GM18907 (cell line): ENCODE data around the gene ZFAND2B.
"Not testable (repeated sequence)": the region's sequence is repeated elsewhere in the genome, so short reads cannot be mapped to it uniquely, and the experiment has no call there.

Experiments
- ATAC-seq: cut with Tn5 transposase; IDR thresholded peaks from one replicate; pipeline ENCODE4 v1.9.1; 2021; ENCODE audit warnings: mild to moderate bottlenecking, moderate library complexity; ENCODE audit not compliant: unreplicated experiment

The ZFAND2B gene

DNA sequence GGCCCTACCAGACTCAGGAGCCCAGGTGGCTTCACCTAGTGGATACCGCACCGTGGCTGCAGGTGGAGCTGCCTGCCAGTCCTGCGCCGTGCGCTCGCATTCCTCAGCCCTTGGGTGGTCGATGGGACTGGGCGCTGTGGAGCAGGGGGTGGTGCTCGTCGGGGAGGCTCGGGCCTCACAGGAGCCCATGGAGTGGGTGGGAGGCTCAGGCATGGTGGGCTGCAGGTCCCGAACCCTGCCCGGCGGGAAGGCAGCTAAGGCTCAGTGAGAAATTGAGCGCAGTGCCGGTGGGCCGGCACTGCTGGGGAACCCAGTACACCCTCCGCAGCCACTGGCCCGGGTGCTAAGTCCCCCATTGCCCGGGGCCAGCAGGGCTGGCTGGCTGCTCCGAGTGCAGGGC, 5.3 kb upstream of the ZFAND2B start:
- ATAC-seq, result not testable (repeated sequence)

DNA sequence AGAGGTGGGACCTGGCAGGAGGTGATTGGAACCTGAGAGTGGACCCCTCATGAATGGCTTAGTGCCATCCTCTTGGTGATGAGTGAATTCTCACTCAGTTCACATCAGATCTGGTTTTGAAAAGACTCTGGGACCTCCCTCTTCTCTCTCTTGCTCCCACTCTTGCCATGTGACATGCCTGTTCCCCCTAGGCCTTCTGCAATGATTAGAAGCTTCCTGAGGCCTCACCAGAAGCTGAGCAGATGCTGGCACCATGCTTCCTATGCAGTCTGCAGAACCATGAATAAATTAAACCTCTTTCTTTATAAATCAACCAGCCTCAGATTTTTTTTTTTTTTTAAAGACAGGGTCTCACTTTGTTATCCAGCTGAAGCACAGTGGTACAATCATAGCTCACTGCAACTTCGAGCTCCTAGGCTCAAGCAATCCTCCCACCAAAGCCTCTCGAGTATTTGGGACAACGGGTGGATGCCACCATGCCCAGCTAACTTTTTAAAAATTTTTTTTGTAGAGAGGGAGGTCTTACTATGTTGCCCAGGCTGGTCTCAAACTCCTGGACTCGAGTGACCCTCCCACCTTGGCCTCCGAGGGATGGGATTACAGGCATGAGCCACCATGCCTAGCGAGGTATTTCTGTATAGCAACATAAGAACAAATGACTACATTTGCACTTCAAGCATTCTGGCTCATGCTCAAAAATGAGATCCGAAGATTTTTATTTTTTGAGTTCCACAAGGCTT, 2.0 kb upstream of the ZFAND2B start:
- ATAC-seq, result no peak

DNA sequence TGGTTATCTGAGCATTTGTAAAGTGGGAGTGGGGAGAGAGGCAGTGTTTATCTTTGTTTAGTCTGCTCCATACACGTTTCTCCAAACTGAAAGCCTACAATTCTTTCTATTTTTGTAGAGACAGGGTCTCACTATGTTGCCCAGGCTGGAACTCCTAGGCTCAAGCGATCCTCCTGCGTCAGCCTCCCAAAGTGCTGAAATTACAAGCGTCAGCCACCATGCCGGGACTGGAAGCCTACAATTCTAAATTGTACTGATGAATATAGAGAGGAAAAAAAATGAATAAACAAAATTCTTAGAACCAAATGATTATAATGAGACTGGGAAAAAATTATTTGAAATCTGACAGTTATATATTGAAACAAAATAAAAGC, 1.4 kb upstream of the ZFAND2B start:
- no peak for ATAC-seq

DNA sequence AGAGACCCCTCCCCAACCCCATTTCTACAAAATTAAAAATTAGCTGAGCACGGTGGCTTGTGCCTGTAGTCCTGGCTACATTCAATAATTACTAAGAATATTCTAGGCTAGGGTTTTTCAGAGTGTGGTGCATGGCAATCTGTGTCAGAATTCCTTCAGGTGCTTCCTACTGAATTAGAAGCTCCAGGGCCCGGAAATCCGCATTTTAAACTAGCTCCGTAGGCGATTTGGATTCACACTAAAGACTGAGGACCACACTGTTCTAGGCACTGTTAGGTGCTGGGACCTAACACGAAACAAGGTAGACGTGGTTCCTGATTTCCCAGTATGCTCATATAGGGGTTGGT, 628 bp upstream of the ZFAND2B start:
- no peak for ATAC-seq

DNA sequence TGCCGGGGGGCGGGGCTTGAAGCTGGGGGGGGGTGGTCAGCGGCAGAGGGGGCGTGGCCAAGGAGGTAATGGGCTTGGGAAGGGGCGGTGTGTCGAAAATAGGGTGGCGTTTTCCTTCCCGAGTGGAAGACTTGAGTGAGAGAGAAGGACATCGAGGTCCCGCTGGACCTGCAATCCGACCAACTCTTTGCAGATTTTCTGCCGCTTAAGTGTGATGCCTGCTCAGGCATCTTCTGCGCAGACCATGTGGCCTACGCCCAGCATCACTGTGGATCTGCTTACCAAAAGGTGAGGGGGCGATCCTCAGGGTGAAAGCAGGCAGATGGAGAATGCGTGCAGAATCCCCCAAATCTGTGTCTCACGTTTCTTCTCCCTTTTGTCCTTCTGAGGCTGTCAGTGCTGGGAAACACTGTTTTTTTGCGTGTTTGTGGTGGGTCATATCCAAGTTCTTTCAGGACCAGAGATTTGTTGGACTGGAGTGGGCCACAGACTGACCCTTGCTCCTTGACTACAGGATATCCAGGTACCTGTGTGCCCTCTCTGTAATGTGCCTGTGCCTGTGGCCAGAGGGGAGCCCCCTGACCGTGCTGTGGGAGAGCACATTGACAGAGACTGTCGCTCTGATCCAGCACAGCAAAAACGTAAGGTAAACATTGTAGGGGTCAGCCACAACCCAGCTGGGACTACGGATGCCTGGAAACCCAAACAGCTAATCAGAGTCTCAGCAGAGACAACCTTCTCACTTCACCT, 727 bp downstream of the ZFAND2B start:
- no peak for ATAC-seq

DNA sequence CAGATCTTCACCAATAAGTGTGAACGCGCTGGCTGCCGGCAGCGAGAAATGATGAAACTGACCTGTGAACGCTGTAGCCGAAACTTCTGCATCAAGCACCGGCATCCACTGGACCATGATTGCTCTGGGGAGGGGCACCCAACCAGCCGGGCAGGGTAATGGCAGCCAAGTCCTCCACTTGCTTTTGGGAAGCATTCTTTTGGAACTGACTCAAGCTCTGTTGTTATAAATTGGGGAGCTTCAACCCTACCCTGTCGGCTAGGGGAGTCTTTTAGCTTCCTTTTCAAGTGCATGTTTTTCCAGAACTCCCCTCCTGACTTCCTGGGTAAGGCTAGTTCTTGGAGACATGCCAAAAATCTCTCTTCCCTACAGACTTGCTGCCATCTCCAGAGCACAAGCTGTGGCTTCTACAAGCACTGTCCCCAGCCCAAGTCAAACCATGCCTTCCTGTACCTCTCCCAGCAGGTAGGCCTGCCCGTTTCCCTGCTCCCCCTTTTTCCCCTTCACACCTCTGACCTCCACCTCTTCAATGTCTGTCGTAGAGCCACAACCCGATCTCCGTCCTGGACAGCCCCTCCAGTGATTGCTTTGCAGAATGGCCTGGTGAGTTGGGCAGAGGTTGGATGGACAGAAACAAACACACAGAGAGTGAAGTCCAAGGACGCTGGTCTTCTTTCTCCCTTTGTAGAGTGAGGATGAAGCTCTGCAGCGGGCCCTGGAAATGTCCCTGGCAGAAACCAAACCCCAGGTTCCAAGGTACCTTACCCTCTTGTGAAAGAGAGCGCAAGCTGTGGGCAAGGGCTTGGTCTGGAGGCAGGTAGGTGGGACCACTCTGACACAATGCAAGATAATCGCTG, 1.5 kb downstream of the ZFAND2B start:
- ATAC-seq, result no peak

DNA sequence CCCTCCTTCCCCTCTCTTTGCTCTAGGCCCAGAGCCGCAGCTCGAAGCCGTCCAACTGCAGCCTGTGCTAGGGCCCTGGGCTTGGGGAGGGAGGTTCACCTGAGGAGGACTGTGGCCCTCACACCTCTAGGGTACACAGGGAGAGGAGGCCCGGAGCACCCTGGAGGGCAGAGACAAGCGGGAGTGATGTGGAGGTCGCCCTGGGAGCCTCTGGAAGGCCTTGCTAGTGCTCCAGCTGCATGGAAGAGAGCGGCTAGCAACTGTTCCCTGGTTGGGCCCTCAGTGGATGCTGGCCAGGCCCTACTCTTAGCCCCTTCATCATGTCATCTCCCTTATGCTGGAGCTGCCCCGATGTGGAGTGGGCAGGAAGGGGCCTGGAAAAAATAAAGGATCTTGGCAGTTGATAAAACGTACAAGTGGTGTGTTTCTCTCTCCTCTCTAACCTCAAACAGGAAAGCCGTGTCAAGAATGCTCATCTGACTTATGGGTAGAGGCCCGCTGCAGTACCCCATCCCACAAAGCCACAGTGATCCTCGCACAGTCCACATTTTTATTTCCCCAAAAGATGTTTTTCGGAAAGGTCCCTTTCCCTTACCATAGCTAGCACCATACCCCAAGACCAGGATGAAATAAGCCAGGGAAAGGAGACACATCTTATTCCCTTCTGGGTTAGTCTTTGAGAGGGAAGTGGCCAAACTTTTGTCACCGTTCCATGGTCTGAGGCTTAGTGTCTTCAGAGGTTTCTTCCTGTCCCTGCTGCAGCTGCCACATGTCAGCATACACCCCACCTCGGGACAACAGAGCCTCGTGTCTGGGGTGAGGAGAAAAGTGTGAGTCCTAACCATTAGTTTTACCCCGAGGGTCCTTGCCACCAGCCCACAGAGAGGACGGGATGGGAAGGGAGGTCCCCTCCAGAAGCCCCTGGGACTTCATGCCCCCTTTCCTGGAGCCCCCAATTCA, 2.9 kb downstream of the ZFAND2B start:
- ATAC-seq, result no peak

DNA sequence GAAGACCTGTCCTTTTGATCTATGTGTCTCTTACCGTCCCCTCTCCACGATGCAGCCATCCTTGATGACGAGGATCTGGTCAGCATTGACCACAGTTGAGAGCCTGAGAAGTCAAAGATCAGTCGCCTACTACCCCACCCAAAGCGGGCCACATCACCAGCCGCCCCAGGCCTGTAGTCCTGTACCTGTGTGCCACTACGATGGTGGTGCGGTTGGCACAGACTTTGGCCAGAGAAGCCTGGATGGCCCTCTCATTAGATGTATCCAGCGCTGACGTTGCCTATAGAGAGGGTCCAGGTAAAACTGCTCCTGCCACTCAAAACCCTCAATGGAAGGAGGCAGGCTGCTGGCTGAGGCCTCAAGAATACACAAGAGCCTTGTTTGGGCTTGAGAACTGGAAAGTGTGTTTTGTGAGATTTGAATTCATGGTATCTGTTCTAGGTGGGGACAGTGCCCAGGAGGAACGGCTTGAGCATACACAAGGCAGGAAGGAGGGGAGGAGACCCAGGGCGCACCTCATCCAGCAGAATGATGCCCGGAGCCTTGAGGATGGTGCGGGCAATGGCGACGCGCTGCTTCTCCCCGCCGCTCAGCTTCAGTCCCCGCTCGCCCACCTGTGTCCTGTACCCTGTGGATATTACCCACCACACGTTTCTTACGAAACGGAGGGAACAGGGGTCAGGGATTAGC, 3.8 kb downstream of the ZFAND2B start:
- no peak for ATAC-seq

DNA sequence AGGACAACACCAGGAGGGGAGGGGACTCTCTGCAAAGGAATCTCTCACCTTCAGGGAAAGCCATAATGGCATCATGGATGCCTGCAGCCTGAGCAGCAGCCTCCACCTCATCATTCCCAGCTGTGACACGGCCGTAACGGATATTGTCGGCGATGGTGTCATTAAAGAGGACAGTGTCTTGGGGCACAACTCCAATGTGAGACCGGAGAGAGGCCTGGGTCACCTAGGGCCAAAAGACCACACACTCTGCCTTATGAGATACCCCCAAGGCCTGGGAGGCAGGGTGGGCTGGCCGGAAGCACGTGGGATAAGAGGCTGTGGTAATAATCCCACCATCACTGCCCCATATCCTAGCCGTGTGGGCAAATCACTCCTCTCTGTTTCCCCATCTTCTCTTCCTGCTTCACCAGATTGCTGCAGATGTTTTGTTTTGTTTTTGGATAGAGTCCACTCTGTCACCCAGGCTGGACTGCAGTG, 4.3 kb downstream of the ZFAND2B start:
- ATAC-seq, result no peak

DNA sequence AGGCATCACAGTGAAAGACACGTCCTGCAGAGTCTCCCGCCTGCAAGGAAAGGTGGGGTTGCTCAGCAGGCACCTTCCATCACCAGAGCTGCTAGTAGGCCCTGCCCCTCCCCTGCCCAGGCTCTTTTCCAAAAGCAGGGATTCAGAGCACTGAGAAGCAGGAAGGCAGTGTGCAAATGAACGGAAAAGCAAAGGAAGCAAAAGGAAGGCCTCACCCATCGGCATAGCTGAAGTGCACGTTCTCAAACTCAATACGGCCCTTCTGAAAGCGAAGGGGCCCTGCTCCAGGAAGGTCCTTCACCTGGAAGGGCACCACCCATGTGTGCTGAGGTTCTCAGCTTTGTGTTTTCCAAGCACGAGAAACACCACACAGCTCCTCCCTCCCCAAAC, 6.4 kb downstream of the ZFAND2B start:
- ATAC-seq, result no peak

DNA sequence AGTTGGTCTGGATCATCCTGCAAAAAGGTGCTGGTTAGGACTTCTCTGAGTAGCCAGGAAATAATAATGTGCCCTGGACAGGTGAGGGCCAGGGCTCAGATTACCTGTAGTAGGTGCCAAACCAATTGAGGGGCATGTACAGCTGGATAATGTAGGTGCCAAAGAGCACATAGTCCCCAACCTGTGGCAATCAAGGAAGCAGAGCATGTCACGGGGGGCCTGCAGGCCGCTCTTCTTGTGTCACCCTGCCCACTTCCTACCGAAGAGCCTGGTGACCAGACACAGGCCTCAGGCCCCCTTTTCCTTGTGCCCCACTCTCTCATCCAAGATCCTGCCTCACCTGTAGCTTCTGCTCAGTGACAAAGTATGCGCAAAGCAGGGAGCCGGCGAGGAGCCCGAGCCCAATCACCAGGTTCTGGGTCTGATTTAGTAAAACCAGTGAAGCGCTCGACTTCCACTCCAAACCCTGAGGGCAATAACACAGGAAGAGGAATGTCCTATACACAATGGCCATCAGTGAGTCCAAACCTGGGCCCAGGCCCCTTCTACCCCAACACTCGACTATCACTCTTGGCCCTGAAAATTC, 7.0 kb downstream of the ZFAND2B start:
- no peak for ATAC-seq

DNA sequence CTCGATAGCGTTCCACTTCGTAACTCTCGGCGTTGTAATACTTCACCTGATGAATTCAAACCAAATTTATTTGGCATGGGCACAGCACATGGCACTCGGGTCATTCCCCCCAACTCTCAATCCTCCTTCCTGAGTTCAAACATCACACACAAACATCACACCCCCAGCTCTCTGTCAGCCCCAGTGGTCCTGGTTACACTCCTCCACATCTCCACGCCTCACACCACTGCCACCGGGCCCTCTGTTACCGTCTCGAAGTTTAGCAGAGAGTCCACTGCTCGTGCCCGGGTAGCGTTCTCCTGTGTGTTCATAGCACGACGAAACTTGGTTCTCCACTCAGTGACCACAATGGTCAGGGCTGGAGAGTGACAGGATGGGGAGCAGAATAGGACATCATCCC, 7.6 kb downstream of the ZFAND2B start:
- no peak for ATAC-seq

DNA sequence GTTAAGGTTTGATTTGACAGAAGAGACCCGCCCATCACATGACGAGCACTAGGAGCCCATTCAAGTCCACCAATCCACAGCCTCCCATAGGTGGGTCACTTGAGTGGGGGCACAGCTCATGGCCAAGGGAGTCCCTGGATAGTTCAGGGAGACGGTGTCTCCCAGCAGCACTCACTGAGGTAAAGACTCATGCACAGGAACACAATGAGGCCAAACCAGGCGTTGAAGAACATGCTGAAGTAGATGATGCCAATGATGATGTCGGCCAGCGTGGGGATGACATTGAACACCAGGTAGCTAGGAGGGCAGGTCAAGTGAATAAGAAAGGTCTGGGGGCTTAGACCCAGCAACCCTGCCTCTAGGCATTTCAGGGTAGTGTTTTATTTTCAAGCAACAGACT, 8.2 kb downstream of the ZFAND2B start:
- no peak for ATAC-seq

DNA sequence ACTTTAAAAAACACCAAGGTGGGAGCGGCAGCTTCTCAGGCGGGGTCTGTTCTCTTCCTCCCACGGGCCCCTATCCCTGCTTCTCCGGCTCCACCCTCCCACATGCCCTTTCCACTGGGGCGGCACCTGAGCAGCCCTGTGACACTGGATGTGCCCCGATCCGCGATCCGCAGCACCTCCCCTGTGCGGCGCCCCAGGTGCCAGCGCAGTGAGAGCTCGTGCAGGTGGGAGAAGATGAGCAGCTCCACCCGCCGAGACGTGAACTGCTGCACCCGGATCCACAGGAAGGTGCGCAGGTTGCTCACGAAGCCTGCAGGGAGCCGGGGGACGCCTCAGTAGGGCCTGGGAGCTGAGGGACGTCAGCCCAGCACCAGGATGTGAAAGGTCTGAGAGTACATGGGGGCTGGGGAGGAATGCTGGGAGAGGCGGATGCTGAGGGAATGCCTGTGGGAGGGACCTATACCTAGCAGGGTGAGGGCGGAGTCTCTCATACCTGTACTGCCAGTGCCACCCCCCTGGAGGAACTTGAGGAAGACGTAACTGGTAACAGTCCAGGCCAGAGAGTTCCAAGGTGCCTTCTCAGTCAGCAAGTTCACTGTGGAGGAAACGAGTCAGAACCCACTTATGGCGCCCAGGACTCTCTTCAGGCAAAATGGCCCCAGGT, 9.4 kb downstream of the ZFAND2B start:
- no peak for ATAC-seq

DNA sequence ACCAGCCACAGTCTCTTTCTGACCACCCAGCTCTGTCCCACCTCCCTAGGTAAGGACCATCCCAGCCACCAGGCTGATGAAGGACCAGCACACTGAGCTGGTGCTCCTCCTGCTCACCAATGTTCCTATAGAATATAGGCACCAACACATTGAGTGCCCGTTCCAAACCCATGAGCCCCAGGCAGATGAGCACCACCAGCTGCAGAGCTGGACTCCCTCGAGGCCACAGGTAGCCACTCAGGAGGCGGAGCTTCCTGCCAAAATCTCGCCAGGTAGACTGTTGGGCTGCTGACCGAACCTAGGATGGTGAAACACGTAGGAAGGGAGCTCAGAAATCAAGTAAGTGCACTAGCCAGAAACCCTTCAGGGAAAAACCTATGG, 9.9 kb downstream of the ZFAND2B start:
- no peak for ATAC-seq

DNA sequence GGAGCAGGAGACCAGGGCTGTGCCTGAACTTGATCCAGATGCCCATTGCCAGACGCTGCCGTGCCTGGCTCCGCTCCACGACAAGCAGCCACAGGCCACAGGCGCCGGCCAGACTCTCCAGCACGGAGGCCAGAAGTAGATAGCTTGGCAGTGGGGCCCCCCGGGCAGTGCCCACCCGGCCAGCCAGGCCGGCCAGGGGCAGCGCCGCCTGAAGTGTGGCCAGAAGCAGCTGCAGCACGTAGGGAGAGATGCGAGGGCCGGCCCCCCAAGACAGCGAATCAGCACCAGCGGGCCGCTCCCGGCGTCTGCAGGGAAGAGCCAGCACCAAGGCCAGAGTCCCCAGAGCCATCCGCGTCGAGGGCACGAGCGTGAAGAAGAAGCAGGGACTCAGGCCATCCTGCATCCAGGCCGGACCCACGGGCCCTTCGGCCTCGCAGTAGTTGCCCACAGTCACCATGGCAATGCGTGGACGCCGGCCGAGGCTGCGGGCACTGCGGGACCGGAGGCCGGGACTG, 11.7 kb downstream of the ZFAND2B start:
- peak; percentile 22 for ATAC-seq

DNA sequence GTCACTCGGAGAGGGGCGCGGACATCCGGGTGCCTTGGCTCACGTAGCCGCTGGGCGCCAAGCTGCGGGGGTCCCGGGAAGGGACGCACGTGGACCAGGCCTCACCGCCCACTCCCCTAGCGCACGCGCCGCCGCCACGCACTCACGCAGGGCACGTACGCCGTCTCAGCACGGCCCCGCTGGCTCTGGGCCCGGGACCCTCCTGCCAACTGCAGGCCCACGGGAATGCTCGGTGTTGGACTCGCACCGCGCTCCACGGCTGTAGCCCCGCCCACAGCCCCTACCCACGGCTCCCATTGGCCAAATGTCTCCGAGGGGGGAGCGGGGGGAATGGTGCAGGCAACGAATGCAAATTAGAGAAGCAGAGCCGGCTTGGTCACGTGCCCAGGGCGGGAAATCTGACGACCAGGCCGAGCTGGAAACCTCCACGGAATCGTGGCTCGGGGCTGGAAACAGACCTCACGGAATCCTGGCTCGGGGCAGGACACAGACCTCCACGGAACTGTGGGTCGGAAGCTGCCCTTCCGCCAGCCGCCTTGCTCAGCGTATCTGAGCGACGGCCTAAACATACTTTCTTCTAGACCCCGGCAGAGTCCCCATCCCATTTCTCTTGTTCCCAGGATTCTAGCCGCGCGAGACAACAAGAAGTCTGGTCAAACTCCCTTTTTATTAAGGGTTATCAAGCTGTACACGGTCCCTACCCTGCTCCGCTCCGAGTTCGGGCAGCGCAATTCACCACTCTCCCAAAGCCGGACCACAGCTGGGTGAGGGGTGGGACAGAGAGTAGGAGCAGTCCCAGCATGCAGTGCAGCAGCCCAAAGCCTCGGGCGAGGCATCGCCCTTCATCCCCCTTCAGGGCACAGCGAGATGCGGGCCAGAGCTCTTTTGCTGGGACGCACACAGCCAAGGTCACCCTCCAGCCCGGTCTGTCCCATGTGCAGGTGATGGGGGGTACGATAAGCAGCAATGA, 12.4 kb downstream of the ZFAND2B start, which contains the start of gene ABCB6:
Gene ABCB6 (minus strand): TSS at position 227 of the 970 bp plus-strand sequence. CDS start 285 bp downstream, outside the sequence.
- peak; percentile 76 for ATAC-seq
